HepG2 (cell line): ENCODE data around the gene RPS6KB2. TPM values are rescaled to one million over a fixed set of nuclear protein-coding genes. Genes with fewer than 3 reads are reported as not detected.

Experiments used
- ATAC-seq: fragments of 200-7000 bp; cut with Tn5 transposase; 3 replicates; pipeline ENCODE4 v1.9.1; 2020; ENCODE audit warnings: mild to moderate bottlenecking, moderate library complexity
- BruUV-seq: library from RNA; stranded (reverse); fragments of 400-500 nt; replicated peaks from 2 replicates; lab custom pipeline; 2021; lab: Mats Ljungman, UMichigan
- CTCF ChIA-PET: fragments of 300-600 bp; formaldehyde crosslinking; extraction: SDS; loops from one replicate; lab custom pipeline; 2021; ENCODE audit warnings: low total read pairs, inconsistent platforms, low intra/inter-chr PET ratio; lab: Yijun Ruan, JAX
- POLR2A ChIA-PET: fragments of 350-600 bp; sonication (Branson Sonifier 250); formaldehyde crosslinking; loops from one replicate; lab custom pipeline; 2020; ENCODE audit warnings: antibody characterized with exemption, inconsistent platforms; lab: Yijun Ruan, JAX
- DNase-seq: peaks from one replicate; pipeline ENCODE4 v3.0.0-alpha.2; 2015; ENCODE audit warnings: low spot score
- FAIRE-seq: peaks from 3 replicates; lab custom pipeline; 2011; peaks lifted over from hg19 to GRCh38; lab: Jason Lieb, UNC
- H2AFZ ChIP-seq: one replicate; pipeline ENCODE4 v1.6.1; 2011; ENCODE audit warnings: low read length, inconsistent platforms
- H3K27ac ChIP-seq: fragments of 300-600 bp; 3 replicates; pipeline ENCODE4 v1.8.0; 2011; ENCODE audit warnings: mixed run types, mild to moderate bottlenecking, mixed read lengths, low read length, inconsistent platforms; ENCODE audit not compliant: insufficient read depth; ENCODE audit errors: extremely low read length
- H3K27me3 ChIP-seq, 2 experiments: fragments of 200-600 bp in 1 of 2; 2 replicates in 1 of 2; 3 replicates in 1 of 2; pipeline versions ENCODE4 v1.6.0 to v1.8.0; 2011; ENCODE audit warnings: low read length in 2 of 2, mild to moderate bottlenecking in 2 of 2, moderate library complexity in 2 of 2, inconsistent platforms in 1 of 2; ENCODE audit not compliant: insufficient read depth in 2 of 2, control insufficient read depth in 1 of 2
- H3K36me3 ChIP-seq, 2 experiments: fragments of 200-600 bp in 1 of 2; replicated peaks in 1 of 2; 2 replicates in 1 of 2; 3 replicates in 1 of 2; pipeline versions ENCODE4 v1.5.1 to v1.8.0; 2011; ENCODE audit warnings: low read length in 2 of 2, inconsistent platforms in 1 of 2; ENCODE audit not compliant: insufficient read depth in 2 of 2, control insufficient read depth in 1 of 2
- H3K4me1 ChIP-seq: 2 replicates; pipeline ENCODE4 v1.5.1; 2012; ENCODE audit warnings: low read length, inconsistent platforms; ENCODE audit not compliant: insufficient read depth
- H3K4me2 ChIP-seq: 2 replicates; pipeline ENCODE4 v1.6.0; 2011; ENCODE audit warnings: low read depth, low read length, inconsistent platforms
- H3K4me3 ChIP-seq, 3 experiments: fragments of 200-600 bp in 1 of 3; sonication (generic), shearing (Covaris generic) in 1 of 3; replicated peaks in 1 of 3; 2 replicates each; pipeline ENCODE4 v1.5.1; 2011 to 2016; ENCODE audit warnings: low read length in 3 of 3, inconsistent platforms in 2 of 3, low read depth in 2 of 3, mild to moderate bottlenecking in 2 of 3, control low read depth in 1 of 3, mixed read lengths in 1 of 3; ENCODE audit not compliant: insufficient read depth in 1 of 3
- H3K79me2 ChIP-seq: one replicate; pipeline ENCODE4 v1.6.1; 2011; ENCODE audit warnings: low read length, inconsistent platforms; ENCODE audit not compliant: insufficient read depth
- H3K9ac ChIP-seq: 2 replicates; pipeline ENCODE4 v1.6.0; 2011; ENCODE audit warnings: mild to moderate bottlenecking, low read depth, low read length, inconsistent platforms; ENCODE audit not compliant: insufficient read depth
- H3K9me3 ChIP-seq: 2 replicates; pipeline ENCODE4 v1.5.1; 2012; ENCODE audit warnings: mild to moderate bottlenecking, low read length
- H4K20me1 ChIP-seq: 2 replicates; pipeline ENCODE4 v1.6.0; 2011; ENCODE audit warnings: inconsistent platforms, mild to moderate bottlenecking, low read length, moderate library complexity; ENCODE audit not compliant: insufficient read depth
- HOXD1 ChIP-seq: sonication (generic); formaldehyde crosslinking; IDR thresholded peaks from 2 replicates; pipeline ENCODE4 v1.5.0; 2020; ENCODE audit warnings: missing genetic modification reagents
- MYNN ChIP-seq: sonication (generic); formaldehyde crosslinking; IDR thresholded peaks from 2 replicates; pipeline ENCODE4 v1.4.0; 2020; ENCODE audit warnings: mild to moderate bottlenecking, low read depth, missing genetic modification reagents
- NCOA5 ChIP-seq: sonication (generic); formaldehyde crosslinking; IDR thresholded peaks from 2 replicates; pipeline ENCODE4 v1.4.0; 2020; ENCODE audit warnings: missing genetic modification reagents
- NFRKB ChIP-seq: fragments of 450-650 bp; IDR thresholded peaks from 2 replicates; pipeline ENCODE4 v1.6.1; 2017
- PREB ChIP-seq: sonication (generic); formaldehyde crosslinking; IDR thresholded peaks from 2 replicates; pipeline ENCODE4 v1.4.0; 2020; ENCODE audit warnings: missing genetic modification reagents
- REL ChIP-seq: sonication (generic); formaldehyde crosslinking; conservative IDR thresholded peaks from 2 replicates; pipeline ENCODE4 v1.8.0; 2022; ENCODE audit warnings: mild to moderate bottlenecking, missing genetic modification reagents, moderate library complexity
- RNF2 ChIP-seq: fragments of 450-650 bp; conservative IDR thresholded peaks from 2 replicates; pipeline ENCODE4 v1.6.1; 2016; ENCODE audit warnings: low read depth
- SMAD1 ChIP-seq: sonication (generic); formaldehyde crosslinking; IDR thresholded peaks from 2 replicates; pipeline ENCODE4 v1.4.0; 2020; ENCODE audit warnings: missing genetic modification reagents, low read depth, mild to moderate bottlenecking, borderline replicate concordance
- SYNCRIP ChIP-seq: fragments of 200-400 bp; formaldehyde crosslinking; IDR thresholded peaks from 2 replicates; pipeline ENCODE4 v1.6.1; 2018; ENCODE audit warnings: mild to moderate bottlenecking, low read depth, low read length; ENCODE audit not compliant: insufficient read depth
- ZBTB26 ChIP-seq: IDR thresholded peaks from 2 replicates; pipeline ENCODE4 v1.6.1; 2016; ENCODE audit warnings: missing compliant biosample characterization, missing genetic modification reagents, borderline replicate concordance
- ZNF224 ChIP-seq: sonication (generic); formaldehyde crosslinking; IDR thresholded peaks from 2 replicates; pipeline ENCODE4 v1.5.0; 2020; ENCODE audit warnings: mild to moderate bottlenecking, missing genetic modification reagents
- ZNF30 ChIP-seq: sonication (generic); formaldehyde crosslinking; IDR thresholded peaks from 2 replicates; pipeline ENCODE4 v1.5.0; 2020; ENCODE audit warnings: mild to moderate bottlenecking, missing genetic modification reagents
- WGBS: methylation state at CpG from one replicate; pipeline ENCODE4 v1.1.6; 2017; ENCODE audit warnings: low lambda C conversion rate; 5-methylcytosine and 5-hydroxymethylcytosine counted together
- in situ Hi-C: cut with HindIII; loops from 2 replicates; pipeline ENCODE4 v1.10.0; 2017; ENCODE audit warnings: low pct_unique_long_range_greater_than_20kb; ENCODE audit not compliant: extremely low pct_ligation_motif_present
- intact Hi-C: fragments of 100-400 bp; cut with micrococcal nuclease; formaldehyde crosslinking; loops from one replicate; pipeline ENCODE4 v1.10.0; 2022; ENCODE audit not compliant: unreplicated experiment
- polyA plus RNA-seq, 8 experiments: library from polyadenylated mRNA; depleted of rRNA in 3 of 8; stranded (reverse) in 7 of 8; unstranded in 1 of 8; fragments of >200 nt; fragmentation: Illumina TruSeq in 4 of 8; extraction: Trizol in 4 of 8; gene quantifications; 2 replicates each; pipeline versions ENCODE4 v1.2.1 to v1.2.3, GENCODE V29; 2011 to 2016; ENCODE audit warnings: low read depth in 4 of 8, missing spikeins in 1 of 8, mixed read lengths in 1 of 8; ENCODE audit not compliant: insufficient read depth in 1 of 8
- total RNA-seq, 5 experiments: library from RNA; depleted of rRNA; stranded (reverse); fragments of >200 nt; fragmentation: Illumina TruSeq; extraction: Trizol; gene quantifications; 2 replicates each; pipeline ENCODE4 v1.2.3, GENCODE V29; 2016; ENCODE audit warnings: low read depth in 1 of 5

RPS6KB2 gene
- total and polyA plus RNA-seq, 2 of the 13 experiments (the other 11 are each of a cell fraction or from before 2014, with no cell fraction given), result 52.9 to 54.8 TPM

DNA sequence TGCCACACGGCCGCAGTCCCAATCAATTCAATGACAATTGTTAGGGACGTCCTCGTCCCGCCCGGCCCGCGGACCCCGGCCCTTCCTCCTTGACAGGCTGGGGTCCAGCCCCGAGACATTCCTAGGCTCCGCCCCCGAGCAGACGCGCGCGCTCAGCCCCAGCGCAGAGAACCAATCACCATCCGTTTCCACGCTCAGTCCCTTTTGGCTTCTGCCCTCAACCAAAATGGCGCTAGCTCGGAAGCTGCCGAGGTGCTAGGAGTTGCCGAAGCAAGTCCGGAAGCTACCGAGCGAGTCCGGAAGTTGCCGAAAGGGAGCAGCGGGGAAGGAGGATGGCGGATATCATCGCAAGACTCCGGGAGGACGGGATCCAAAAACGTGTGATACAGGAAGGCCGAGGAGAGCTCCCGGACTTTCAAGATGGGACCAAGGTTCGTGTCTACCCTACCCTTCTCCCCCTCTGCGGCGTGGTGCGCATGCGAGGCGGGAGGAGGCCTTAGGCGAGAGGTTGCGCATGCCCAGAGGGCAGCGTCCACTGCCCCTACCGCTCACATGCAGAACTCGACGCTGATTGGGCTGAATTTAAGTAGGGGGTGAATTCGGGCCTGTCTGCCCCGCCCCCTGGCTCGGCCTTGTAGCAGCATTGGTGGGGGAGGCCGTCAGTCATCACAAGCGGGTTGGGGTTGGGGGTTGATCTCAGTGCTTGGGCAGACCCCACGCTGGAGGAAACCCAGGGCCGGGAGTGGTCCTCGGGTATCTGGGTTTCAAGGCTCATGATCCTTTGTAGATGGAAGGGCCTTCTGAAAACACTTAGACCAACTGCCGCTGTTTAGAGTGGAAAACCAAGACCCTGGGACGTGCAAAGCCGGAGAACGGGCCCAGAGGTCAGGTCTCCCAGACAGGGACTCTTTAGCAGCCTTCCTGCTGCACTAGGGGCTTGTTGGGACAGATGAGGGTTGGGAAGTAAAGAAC, 54.8 kb downstream of the RPS6KB2 start, which contains the start of gene AIP (continued):
- TF ChIP-seq ZBTB26 (CRISPR knock-in tag) (peak; percentile 74), NFRKB (0 out of 2 replicates have a peak, but pooled peaks have one; percentile 4), SYNCRIP (no peak), RNF2 (peak; percentile 100), ZNF224 (CRISPR knock-in tag) (peak; percentile 87), SMAD1 (CRISPR knock-in tag) (no peak), MYNN (peak; percentile 90; the same call in 1 of the 2 replicates), NCOA5 (CRISPR knock-in tag) (no peak), HOXD1 (CRISPR knock-in tag) (peak; percentile 89)

- DNase-seq (no peak), FAIRE-seq (no peak), ATAC-seq (peak; percentile 8)
- Histone ChIP-seq H4K20me1 (no peaks in the 10 kb centered on the region), H3K4me2 (peak overlapping the region; percentile 68), H3K36me3 (peaks cover 2 to 11% of the 10 kb centered on the region in 2 experiments; a peak in 3 of 5 replicates), H3K27ac (no peak overlapping the region), H3K9me3 (no peaks in the 10 kb centered on the region), H3K27me3 (no peaks in the 10 kb centered on the region), H3K4me3 (peak overlapping the region in 2 of 3 experiments; percentile 59 to 75; a peak in 3 of 6 replicates), H3K9ac (peak overlapping the region; percentile 72), H2AFZ (no peak overlapping the region), H3K79me2 (no peaks in the 10 kb centered on the region), H3K4me1 (peaks cover 28% of the 10 kb centered on the region)
- TF ChIP-seq REL (CRISPR knock-in tag) (0 out of 2 replicates have a peak, but pooled peaks have one; percentile 19), PREB (CRISPR knock-in tag) (no peak), ZNF30 (CRISPR knock-in tag) (0 out of 2 replicates have a peak, but pooled peaks have one; percentile 5)
- WGBS, result 92% methylated on average over 16 of the region's 16 CpGs
- in situ Hi-C loops, result no loop called here
- BruUV-seq, result no TSS peak
- ChIA-PET CTCF (interaction anchor here (1.1 kb wide), 1 partner anchor 82 kb away, joined by 3 read pairs; the partner anchor contains the start of gene PPP1CA), POLR2A (interaction anchor here (0.7 kb wide), 1 partner anchor 131 kb away, joined by 4 read pairs; the partner anchor contains the start of gene POLD4)
- intact Hi-C loops, result no loop called here
These were observed 55.8 kb downstream of the RPS6KB2 start for GRCh38 chr11:67483831-67484665.
